GM21447 (cell line): Measurements from ENCODE around the gene UNC93B1.
"Not testable (repeated sequence)": the region's sequence is repeated elsewhere in the genome, so short reads cannot be mapped to it uniquely, and the experiment has no call there.

Experiments
- ATAC-seq: cut with Tn5 transposase; IDR thresholded peaks from one replicate; pipeline ENCODE4 v1.9.1; 2021; ENCODE audit not compliant: unreplicated experiment

Gene UNC93B1

GRCh38 chr11:67950705-67951104, 53.2 kb downstream of the UNC93B1 start:
- not testable (repeated sequence) for ATAC-seq

- not testable (repeated sequence) for ATAC-seq
Measured at GRCh38 chr11:67947785-67948184, 56.1 kb downstream of the UNC93B1 start.

- not testable (repeated sequence) for ATAC-seq
Measured at GRCh38 chr11:67946403-67946802, 57.5 kb downstream of the UNC93B1 start.

GRCh38 chr11:67943406-67943805, 60.5 kb downstream of the UNC93B1 start:
- ATAC-seq: not testable (repeated sequence)
